ENCODE measurements around the gene RAI14. TPM values are rescaled to one million over a fixed set of nuclear protein-coding genes. Genes with fewer than 3 reads are reported as not detected.

The RAI14 gene
- total and polyA plus RNA-seq, 11 donors = 1.7 to 34.3 (median 10.7) TPM

- intact Hi-C loops (cut with DNase I) = no loop called here
- Histone ChIP-seq H3K36me3 (peaks cover 0 to 7% (median 0%) of the 10 kb centered on the region in 9 donors), H3K4me1 (peaks cover 0 to 56% (median 32%) of the 10 kb centered on the region in 12 donors), H3K27me3 (no peaks in the 10 kb centered on the region), H3K27ac (peak overlapping the region in 4 of 12 donors; percentile 11 to 55 (median 27)), H3K4me3 (peak overlapping the region in 1 of 12 donors; percentile 2), H3K9me3 (no peaks in the 10 kb centered on the region)
- WGBS, 4 donors = 55 to 70% (median 62%) methylated on average over 10 of the region's 10 CpGs
- no peak for ATAC-seq
- no peak for DNase-seq
- TF ChIP-seq CTCF (IDR thresholded peaks at IDR 0.05) (no peak), POLR2A (IDR thresholded peaks at IDR 0.05) (no peak)
These were observed 31.3 kb downstream of the RAI14 start for GRCh38 chr5:34687269-34688011.

- DNase-seq = no peak
- intact Hi-C loops (cut with DNase I) = no loop called here
- peaks cover 0 to 7% (median 0%) of the 10 kb centered on the region in 9 donors for H3K36me3 ChIP-seq
These were observed 32.1 kb downstream of the RAI14 start for GRCh38 chr5:34688015-34688810.

DNA sequence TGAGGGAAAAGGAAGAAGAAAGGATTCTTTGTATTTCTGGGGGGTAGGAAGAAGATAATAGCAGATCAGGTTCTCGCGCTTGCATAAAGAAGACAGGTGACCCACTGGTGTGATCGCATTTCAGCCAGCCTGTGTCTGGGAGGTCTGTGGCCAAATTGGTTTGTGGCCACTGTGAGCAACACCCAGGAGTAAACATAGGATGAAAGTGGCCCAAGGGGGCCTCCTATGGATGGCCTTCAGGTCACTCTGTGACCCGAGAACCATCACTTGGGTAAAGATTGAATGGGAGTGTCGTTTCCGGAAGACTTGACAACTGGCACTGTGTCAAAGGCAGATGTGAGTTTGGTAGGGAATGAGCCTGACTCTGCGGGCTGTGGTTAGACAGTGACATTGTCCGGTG lies 34.2 kb downstream of the RAI14 start:
- TF ChIP-seq CTCF (IDR thresholded peaks at IDR 0.05) (no peak), POLR2A (IDR thresholded peaks at IDR 0.05) (no peak)
- Histone ChIP-seq H3K36me3 (peaks cover 0 to 7% (median 0%) of the 10 kb centered on the region in 9 donors), H3K4me1 (peaks cover 0 to 52% (median 32%) of the 10 kb centered on the region in 12 donors), H3K9me3 (no peaks in the 10 kb centered on the region), H3K27ac (no peak overlapping the region), H3K4me3 (no peak overlapping the region), H3K27me3 (no peaks in the 10 kb centered on the region)
- ATAC-seq = no peak
- intact Hi-C loops (cut with DNase I) = no loop called here
- WGBS, 4 donors = 80 to 83% (median 81%) methylated on average over 8 of the region's 8 CpGs
- DNase-seq = no peak

More at GRCh38 chr5:34688015-34688810, 32.1 kb downstream of the RAI14 start:
- peaks cover 0 to 48% (median 27%) of the 10 kb centered on the region in 12 donors for H3K4me1 ChIP-seq
- no peak for ATAC-seq
- WGBS, 4 donors = 83 to 91% (median 86%) methylated on average over 7 of the region's 7 CpGs
- TF ChIP-seq CTCF (IDR thresholded peaks at IDR 0.05) (no peak), POLR2A (IDR thresholded peaks at IDR 0.05) (no peak)
- no peaks in the 10 kb centered on the region for H3K9me3 ChIP-seq
- H3K27me3 ChIP-seq = no peaks in the 10 kb centered on the region
- peak overlapping the region in 1 of 12 donors; percentile 55 for H3K27ac ChIP-seq
- H3K4me3 ChIP-seq = no peak overlapping the region

DNA sequence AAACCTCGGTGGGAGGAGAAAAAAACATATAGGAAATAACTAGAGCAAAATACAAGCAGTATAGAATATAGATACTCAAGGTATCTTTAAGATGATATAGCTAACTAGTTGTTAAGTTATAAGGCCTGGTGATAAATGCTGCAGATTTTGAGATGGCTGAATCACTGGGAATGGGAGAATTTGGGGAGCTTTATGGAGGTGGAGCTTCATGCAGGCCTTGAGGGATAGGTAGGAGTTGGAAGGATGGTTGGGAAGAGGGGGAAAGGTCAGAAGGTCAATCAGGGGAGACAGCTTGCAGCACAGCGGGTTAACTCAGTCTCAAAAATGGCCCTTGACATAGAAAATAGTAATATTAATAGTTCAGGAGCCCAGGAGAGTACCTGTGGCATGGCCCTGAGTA lies 34.8 kb downstream of the RAI14 start:
- no peaks in the 10 kb centered on the region for H3K27me3 ChIP-seq
- WGBS, 4 donors = 90 to 94% (median 92%) methylated on average over 2 of the region's 2 CpGs
- H3K27ac ChIP-seq = no peak overlapping the region
- no peaks in the 10 kb centered on the region for H3K9me3 ChIP-seq
- TF ChIP-seq POLR2A (IDR thresholded peaks at IDR 0.05) (no peak), CTCF (IDR thresholded peaks at IDR 0.05) (no peak)
- H3K4me3 ChIP-seq = no peak overlapping the region
- intact Hi-C loops (cut with DNase I) = no loop called here
- DNase-seq (no peak), ATAC-seq (no peak)
- peaks cover 0 to 7% (median 0%) of the 10 kb centered on the region in 9 donors for H3K36me3 ChIP-seq
- peaks cover 0 to 52% (median 32%) of the 10 kb centered on the region in 12 donors for H3K4me1 ChIP-seq

All from heart left ventricle (tissue), 16 donors.